ENCODE results near the gene SCN1B.
"Not testable (repeated sequence)": the region's sequence is repeated elsewhere in the genome, so short reads cannot be mapped to it uniquely, and the experiment has no call there.

SCN1B gene

GRCh38 chr19:35002037-35002535 is 28.2 kb upstream of the SCN1B start:
- DNase-seq, result no peak

- DNase-seq, result no peak
Observed at GRCh38 chr19:35004517-35005255, 25.6 kb upstream of the SCN1B start.

GRCh38 chr19:35005256-35005977 is 24.9 kb upstream of the SCN1B start:
- DNase-seq, result no peak

- DNase-seq, result not testable (repeated sequence)
Observed at GRCh38 chr19:35006007-35006341, 24.3 kb upstream of the SCN1B start.

- no peak for DNase-seq
Observed at GRCh38 chr19:35006342-35006998, 23.8 kb upstream of the SCN1B start.

GRCh38 chr19:35006999-35007365 is 23.3 kb upstream of the SCN1B start:
- DNase-seq, result no peak

- DNase-seq, result not testable (repeated sequence)
Observed at GRCh38 chr19:35007427-35007826, 22.8 kb upstream of the SCN1B start.

GRCh38 chr19:35008891-35009341 is 21.4 kb upstream of the SCN1B start:
- no peak for DNase-seq

- no peak for DNase-seq
Observed at GRCh38 chr19:35009424-35010415, 20.6 kb upstream of the SCN1B start.

- no peak for DNase-seq
Observed at GRCh38 chr19:35011091-35011689, 19.1 kb upstream of the SCN1B start.

GRCh38 chr19:35011737-35012682 is 18.3 kb upstream of the SCN1B start:
- DNase-seq, result no peak

GRCh38 chr19:35013041-35013819 is 17.0 kb upstream of the SCN1B start:
- DNase-seq, result no peak

GRCh38 chr19:35013820-35014754 is 16.2 kb upstream of the SCN1B start:
- DNase-seq, result no peak

GRCh38 chr19:35014774-35015173 is 15.5 kb upstream of the SCN1B start:
- DNase-seq, result not testable (repeated sequence)

GRCh38 chr19:35015270-35015953 is 14.9 kb upstream of the SCN1B start:
- DNase-seq, result no peak

GRCh38 chr19:35015954-35016351 is 14.3 kb upstream of the SCN1B start:
- DNase-seq, result no peak

GRCh38 chr19:35017507-35017906 is 12.8 kb upstream of the SCN1B start:
- no peak for DNase-seq

GRCh38 chr19:35018379-35018778 is 11.9 kb upstream of the SCN1B start:
- DNase-seq, result no peak

All from NCI-H524 (cell line).